K562 (cell line): ENCODE results near the gene CYP2D6. TPM values are rescaled to one million over a fixed set of nuclear protein-coding genes. Genes with fewer than 3 reads are reported as not detected.
A peak's percentile ranks its signal among the peaks of the same experiment; 100 is the strongest.
"Not testable (repeated sequence)": the region's sequence is repeated elsewhere in the genome, so short reads cannot be mapped to it uniquely, and the experiment has no call there.

Experiments
- ATAC-seq: fragments of 200-7000 bp; cut with Tn5 transposase; 3 replicates; pipeline ENCODE4 v1.9.1; 2020; ENCODE audit warnings: moderate library complexity
- BruUV-seq: library from RNA; stranded (reverse); fragments of 400-500 nt; replicated peaks from 2 replicates; lab custom pipeline; 2021; lab: Mats Ljungman, UMichigan
- CTCF ChIA-PET: fragments of 300-600 bp; formaldehyde crosslinking; extraction: SDS; loops from one replicate; lab custom pipeline; 2021; ENCODE audit warnings: low intra/inter-chr PET ratio; lab: Yijun Ruan, JAX
- POLR2A ChIA-PET: fragments of 300-600, 350-650 bp; sonication (Branson Sonifier 250); formaldehyde crosslinking; extraction: SDS; loops from one replicate; lab custom pipeline; 2021; ENCODE audit warnings: antibody characterized with exemption, inconsistent platforms; lab: Yijun Ruan, JAX
- DNase-seq, 4 experiments: peaks; one replicate each; pipeline versions ENCODE4 v3.0.0 to v3.0.0-alpha.2; 2011 to 2018; ENCODE audit warnings: low spot score in 3 of 4, mixed read lengths in 3 of 4; ENCODE audit errors: extremely low read depth in 1 of 4
- FAIRE-seq: peaks from 2 replicates; lab custom pipeline; 2011; peaks lifted over from hg19 to GRCh38; lab: Jason Lieb, UNC
- H2AFZ ChIP-seq: 2 replicates; pipeline ENCODE4 v1.6.0; 2011; ENCODE audit warnings: low read depth, low read length, control low read depth, inconsistent platforms
- H3K27ac ChIP-seq: fragments of 200-600 bp; 3 replicates; pipeline ENCODE4 v1.8.0; 2011; ENCODE audit warnings: low read depth, mild to moderate bottlenecking, control low read depth, inconsistent platforms, low read length, moderate library complexity, mixed read lengths; ENCODE audit errors: extremely low read depth
- H3K27me3 ChIP-seq, 2 experiments: fragments of 300-600 bp in 1 of 2; 2 replicates in 1 of 2; 3 replicates in 1 of 2; pipeline versions ENCODE4 v1.6.0 to v1.8.0; 2011; ENCODE audit warnings: inconsistent platforms in 2 of 2, low read length in 2 of 2, mild to moderate bottlenecking in 1 of 2, mixed read lengths in 1 of 2, moderate library complexity in 1 of 2; ENCODE audit not compliant: control insufficient read depth in 2 of 2, insufficient read depth in 2 of 2
- H3K36me3 ChIP-seq: fragments of 300-600 bp; 3 replicates; pipeline ENCODE4 v1.8.0; 2011; ENCODE audit warnings: mild to moderate bottlenecking, low read length, inconsistent platforms; ENCODE audit not compliant: control insufficient read depth, insufficient read depth
- H3K4me1 ChIP-seq, 2 experiments: fragments of 200-600 bp in 1 of 2; replicated peaks in 1 of 2; 2 replicates in 1 of 2; 3 replicates in 1 of 2; pipeline versions ENCODE4 v1.5.1 to v1.8.0; 2011; ENCODE audit warnings: inconsistent platforms in 2 of 2, low read length in 2 of 2, mild to moderate bottlenecking in 1 of 2, mixed read lengths in 1 of 2, moderate library complexity in 1 of 2; ENCODE audit not compliant: control insufficient read depth in 2 of 2, insufficient read depth in 2 of 2
- H3K4me2 ChIP-seq: 2 replicates; pipeline ENCODE4 v1.6.1; 2011; ENCODE audit warnings: low read length, control low read depth, inconsistent platforms, mixed read lengths; ENCODE audit not compliant: insufficient read depth
- H3K4me3 ChIP-seq: fragments of 200-600 bp; sonication (generic), shearing (Covaris generic); 2 replicates; pipeline ENCODE4 v1.5.1; 2016; ENCODE audit warnings: control low read depth, inconsistent platforms
- H3K79me2 ChIP-seq: fragments of 200-600 bp; 3 replicates; pipeline ENCODE4 v1.8.0; 2011; ENCODE audit warnings: low read length, inconsistent platforms; ENCODE audit not compliant: control insufficient read depth, insufficient read depth
- H3K9ac ChIP-seq, 2 experiments: 2 replicates each; pipeline versions ENCODE4 v1.6.0 to v1.6.1; 2011; ENCODE audit warnings: low read depth in 2 of 2, low read length in 2 of 2, control low read depth in 1 of 2, inconsistent platforms in 1 of 2, mild to moderate bottlenecking in 1 of 2, mixed read lengths in 1 of 2; ENCODE audit not compliant: insufficient read depth in 1 of 2
- H3K9me1 ChIP-seq: one replicate; pipeline ENCODE4 v1.6.0; 2011; ENCODE audit warnings: inconsistent platforms, mild to moderate bottlenecking, low read length, moderate library complexity; ENCODE audit not compliant: control insufficient read depth, insufficient read depth
- H3K9me3 ChIP-seq: replicated peaks from 2 replicates; pipeline ENCODE4 v1.5.1; 2011; ENCODE audit warnings: low read depth, low read length, inconsistent platforms; ENCODE audit not compliant: control insufficient read depth, insufficient read depth
- H4K20me1 ChIP-seq: replicated peaks from 2 replicates; pipeline ENCODE4 v1.6.1; 2011; ENCODE audit warnings: low read length, inconsistent platforms, mixed read lengths; ENCODE audit not compliant: control insufficient read depth, insufficient read depth
- CBX1 ChIP-seq: sonication (generic); IDR thresholded peaks from 2 replicates; pipeline ENCODE4 v1.6.1; 2016; ENCODE audit warnings: antibody characterized with exemption, low read depth, mild to moderate bottlenecking
- CBX3 ChIP-seq, 2 experiments: IDR thresholded peaks; 1 replicate in 1 of 2; 2 replicates in 1 of 2; pipeline ENCODE4 v1.6.1; 2012; ENCODE audit warnings: inconsistent platforms in 2 of 2, low read length in 2 of 2, borderline replicate concordance in 1 of 2, control low read depth in 1 of 2
- CBX5 ChIP-seq: IDR thresholded peaks from 2 replicates; pipeline ENCODE4 v1.6.1; 2014; ENCODE audit warnings: low read depth, borderline replicate concordance
- RFX1 ChIP-seq: fragments of 450-650 bp; IDR thresholded peaks from 2 replicates; pipeline ENCODE4 v1.6.1; 2016; ENCODE audit warnings: mild to moderate bottlenecking, moderate library complexity
- TRIM28 ChIP-seq: fragments of 450-650 bp; IDR thresholded peaks from 2 replicates; pipeline ENCODE4 v1.6.1; 2017
- ZNF280A ChIP-seq: fragments of 450-650 bp; IDR thresholded peaks from 2 replicates; pipeline ENCODE4 v1.6.1; 2018; ENCODE audit warnings: mild to moderate bottlenecking, low read depth; ENCODE audit not compliant: partially characterized antibody
- ZNF561 ChIP-seq: fragments of 450-650 bp; formaldehyde crosslinking; conservative IDR thresholded peaks from 2 replicates; pipeline ENCODE4 v1.4.0; 2020; ENCODE audit warnings: mild to moderate bottlenecking, moderate library complexity
- WGBS: fragments of 100-300 bp; shearing (Covaris generic); methylation state at CpG from one replicate; pipeline ENCODE4 v1.1.6; 2016; ENCODE audit warnings: low coverage, mixed read lengths; ENCODE audit not compliant: insufficient coverage; ENCODE audit errors: missing lambda C conversion rate; 5-methylcytosine and 5-hydroxymethylcytosine counted together
- in situ Hi-C: fragments of 300-500 bp; cut with MboI; formaldehyde crosslinking; loops from 4 replicates; pipeline ENCODE4 v1.15.0; 2018; ENCODE audit warnings: inconsistent platforms, mixed read lengths
- intact Hi-C: fragments of 100-400 bp; cut with micrococcal nuclease; formaldehyde crosslinking; loops from 2 replicates; pipeline ENCODE4 v1.14.2; 2022
- polyA plus RNA-seq, 8 experiments: library from polyadenylated mRNA; depleted of rRNA in 4 of 8; stranded (reverse) in 5 of 8; unstranded in 3 of 8; fragments of >200 nt; fragmentation: Nextera tagmentation in 2 of 8; fragmentation: Illumina TruSeq in 1 of 8; extraction: Ambion mirVana in 2 of 8; extraction: Trizol in 1 of 8; gene quantifications; 2 replicates each; pipeline versions ENCODE4 v1.2.1 to v1.2.3, GENCODE V29; 2011 to 2014; ENCODE audit warnings: inconsistent platforms in 1 of 8, missing spikeins in 1 of 8
- total RNA-seq, 7 experiments: library from RNA; depleted of rRNA in 6 of 7; stranded (reverse); fragments of >200 nt in 6 of 7; fragmentation: Illumina TruSeq in 2 of 7; extraction: Trizol in 2 of 7; gene quantifications; 2 replicates each; pipeline versions ENCODE4 v1.2.1 to v1.2.3, GENCODE V29; 2011 to 2021; ENCODE audit warnings: low replicate concordance in 1 of 7

Gene CYP2D6
- total and polyA plus RNA-seq, 9 of the 15 experiments (the other 6 are each of a cell fraction or from before 2014, with no cell fraction given) = 0.04 to 0.20 (median 0.09) TPM; not detected in 5

GRCh38 chr22:42115420-42115830 lies 15.2 kb downstream of the CYP2D6 start:
- H3K27ac ChIP-seq, ATAC-seq: not testable (repeated sequence)
- TF ChIP-seq ZNF280A = peak; percentile 77
- peak; percentile 54 for TF ChIP-seq RFX1
- TF ChIP-seq ZNF561 (CRISPR knock-in tag) = peak; percentile 85; the same call in 1 of the 2 replicates
- TF ChIP-seq CBX3 (IDR thresholded peaks at IDR 0.05; ENCODE audit: borderline replicate concordance in 1 of 2, low read length in 2 of 2) = peak in 1 of 2 experiments; percentile 80; a peak in 1 of 3 replicates
- TF ChIP-seq TRIM28 = 0 out of 2 replicates have a peak, but pooled peaks have one; percentile 25
- TF ChIP-seq CBX1 = 0 out of 2 replicates have a peak, but pooled peaks have one; percentile 51
- peak; percentile 84; the same call in 1 of the 2 replicates for TF ChIP-seq CBX5
- TF ChIP-seq, all 486 proteins: peak for 7; not testable (repeated sequence) for 479
- H3K36me3 ChIP-seq, H2AFZ ChIP-seq, BruUV-seq, H3K9ac ChIP-seq, H3K79me2 ChIP-seq, DNase-seq, H3K4me2 ChIP-seq, H3K4me3 ChIP-seq, H4K20me1 ChIP-seq, in situ Hi-C loops, FAIRE-seq, H3K9me3 ChIP-seq, CTCF ChIA-PET, H3K9me1 ChIP-seq, H3K4me1 ChIP-seq, POLR2A ChIA-PET, H3K27me3 ChIP-seq: not testable (repeated sequence)
- WGBS = 9% methylated on average over 5 of the region's 6 CpGs
- intact Hi-C loops = loop anchor here (10.0 kb wide), 1 partner anchor 151 kb away; the partner anchor contains the start of gene SEPTIN3
